Dendritic cell treated with granulocyte-macrophage colony-stimulating factor and Interleukin-4, amounts not matched to agents 40 ng/mL and 50 ng/mL, for 4 days (primary cell): ENCODE data around the gene MACROD1.
A peak's percentile ranks its signal among the peaks of the same experiment; 100 is the strongest.

Experiments used
- H3K27ac Mint-ChIP-seq: one replicate; pipeline ENCODE4 v1.8.0; 2022; ENCODE audit warnings: mild to moderate bottlenecking, mixed read lengths
- H3K27me3 Mint-ChIP-seq: one replicate; pipeline ENCODE4 v1.8.0; 2022; ENCODE audit warnings: mild to moderate bottlenecking, mixed read lengths
- H3K36me3 Mint-ChIP-seq: one replicate; pipeline ENCODE4 v1.8.0; 2022; ENCODE audit warnings: low read depth, mixed read lengths
- H3K4me1 Mint-ChIP-seq: one replicate; pipeline ENCODE4 v1.8.0; 2022; ENCODE audit warnings: low read depth, mixed read lengths
- H3K4me3 Mint-ChIP-seq: one replicate; pipeline ENCODE4 v1.8.0; 2022; ENCODE audit warnings: mild to moderate bottlenecking, moderate library complexity, mixed read lengths
- H3K9me3 Mint-ChIP-seq: one replicate; pipeline ENCODE4 v1.8.0; 2022; ENCODE audit warnings: mixed read lengths
- intact Hi-C: fragments of 100-400 bp; cut with micrococcal nuclease; formaldehyde crosslinking; loops from one replicate; pipeline ENCODE4 v1.15.0; 2022

MACROD1 gene

GRCh38 chr11:64034411-64034811, 131.5 kb downstream of the MACROD1 start:
- intact Hi-C loops: no loop called here
- H3K9me3 Mint-ChIP-seq: no peaks in the 10 kb centered on the region
- peaks cover 77% of the 10 kb centered on the region for H3K27me3 Mint-ChIP-seq
- peaks cover 41% of the 10 kb centered on the region for H3K4me1 Mint-ChIP-seq
- H3K36me3 Mint-ChIP-seq: no peaks in the 10 kb centered on the region
- H3K4me3 Mint-ChIP-seq: peak overlapping the region; percentile 10
- no peak overlapping the region for H3K27ac Mint-ChIP-seq

GRCh38 chr11:64032050-64032449, 133.9 kb downstream of the MACROD1 start:
- Mint-ChIP-seq H3K4me3 (no peak overlapping the region), H3K4me1 (peaks cover 64% of the 10 kb centered on the region), H3K27me3 (peaks cover 58% of the 10 kb centered on the region), H3K27ac (no peak overlapping the region), H3K9me3 (no peaks in the 10 kb centered on the region), H3K36me3 (no peaks in the 10 kb centered on the region)
- intact Hi-C loops: no loop called here

- Mint-ChIP-seq H3K9me3 (no peaks in the 10 kb centered on the region), H3K36me3 (no peaks in the 10 kb centered on the region), H3K27ac (peak overlapping the region; percentile 7), H3K27me3 (peaks cover 52% of the 10 kb centered on the region), H3K4me1 (peaks cover 71% of the 10 kb centered on the region), H3K4me3 (no peak overlapping the region)
- intact Hi-C loops: no loop called here
These were observed 134.9 kb downstream of the MACROD1 start for GRCh38 chr11:64031001-64031400.

- Mint-ChIP-seq H3K4me3 (no peak overlapping the region), H3K9me3 (no peaks in the 10 kb centered on the region), H3K27me3 (peaks cover 45% of the 10 kb centered on the region), H3K27ac (peak overlapping the region; percentile 89), H3K4me1 (peaks cover 72% of the 10 kb centered on the region), H3K36me3 (no peaks in the 10 kb centered on the region)
- intact Hi-C loops: no loop called here
These were observed 136.1 kb downstream of the MACROD1 start for GRCh38 chr11:64029773-64030172.

GRCh38 chr11:64028398-64029115, 137.4 kb downstream of the MACROD1 start:
- Mint-ChIP-seq H3K4me3 (peak overlapping the region; percentile 46), H3K36me3 (no peaks in the 10 kb centered on the region), H3K27ac (peak overlapping the region; percentile 89), H3K9me3 (no peaks in the 10 kb centered on the region), H3K27me3 (peaks cover 34% of the 10 kb centered on the region), H3K4me1 (peaks cover 63% of the 10 kb centered on the region)
- intact Hi-C loops: no loop called here

- H3K4me3 Mint-ChIP-seq: peak overlapping the region; percentile 46
These were observed 138.1 kb downstream of the MACROD1 start for GRCh38 chr11:64027651-64028397.

GRCh38 chr11:64026575-64027205, 139.2 kb downstream of the MACROD1 start:
- Mint-ChIP-seq H3K4me3 (no peak overlapping the region), H3K27me3 (peaks cover 21% of the 10 kb centered on the region), H3K36me3 (no peaks in the 10 kb centered on the region), H3K27ac (peak overlapping the region; percentile 89), H3K4me1 (peaks cover 57% of the 10 kb centered on the region), H3K9me3 (no peaks in the 10 kb centered on the region)
- intact Hi-C loops: loop anchor here (2.0 kb wide), 1 partner anchor 20 kb away; no protein-coding TSS in a partner anchor

More at GRCh38 chr11:64027651-64028397, 138.1 kb downstream of the MACROD1 start:
- intact Hi-C loops: loop anchor here (2.0 kb wide), 1 partner anchor 21 kb away; no protein-coding TSS in a partner anchor
- Mint-ChIP-seq H3K36me3 (no peaks in the 10 kb centered on the region), H3K27ac (peak overlapping the region; percentile 89), H3K27me3 (peaks cover 28% of the 10 kb centered on the region), H3K9me3 (no peaks in the 10 kb centered on the region), H3K4me1 (peaks cover 60% of the 10 kb centered on the region)

- intact Hi-C loops: no loop called here
- Mint-ChIP-seq H3K4me3 (no peak overlapping the region), H3K4me1 (peaks cover 46% of the 10 kb centered on the region), H3K27me3 (peaks cover 21% of the 10 kb centered on the region), H3K36me3 (no peaks in the 10 kb centered on the region), H3K9me3 (no peaks in the 10 kb centered on the region), H3K27ac (no peak overlapping the region)
These were observed 140.7 kb downstream of the MACROD1 start for GRCh38 chr11:64025205-64025604.

GRCh38 chr11:64023712-64024710, 141.9 kb downstream of the MACROD1 start:
- H3K4me1 Mint-ChIP-seq: peaks cover 34% of the 10 kb centered on the region
- H3K27ac Mint-ChIP-seq: peak overlapping the region; percentile 69
- H3K36me3 Mint-ChIP-seq: no peaks in the 10 kb centered on the region
- peaks cover 13% of the 10 kb centered on the region for H3K27me3 Mint-ChIP-seq
- no peak overlapping the region for H3K4me3 Mint-ChIP-seq
- H3K9me3 Mint-ChIP-seq: no peaks in the 10 kb centered on the region
- intact Hi-C loops: no loop called here

- H3K27ac Mint-ChIP-seq: no peak overlapping the region
- H3K4me3 Mint-ChIP-seq: no peak overlapping the region
- no peaks in the 10 kb centered on the region for H3K36me3 Mint-ChIP-seq
- H3K27me3 Mint-ChIP-seq: peaks cover 12% of the 10 kb centered on the region
- H3K4me1 Mint-ChIP-seq: peaks cover 16% of the 10 kb centered on the region
- intact Hi-C loops: no loop called here
- no peaks in the 10 kb centered on the region for H3K9me3 Mint-ChIP-seq
These were observed 143.7 kb downstream of the MACROD1 start for GRCh38 chr11:64022125-64022784.

GRCh38 chr11:64021757-64022093, 144.2 kb downstream of the MACROD1 start:
- no peaks in the 10 kb centered on the region for H3K36me3 Mint-ChIP-seq
- no peak overlapping the region for H3K4me3 Mint-ChIP-seq
- intact Hi-C loops: no loop called here
- H3K9me3 Mint-ChIP-seq: no peaks in the 10 kb centered on the region
- peak overlapping the region; percentile 62 for H3K27ac Mint-ChIP-seq
- H3K27me3 Mint-ChIP-seq: peaks cover 12% of the 10 kb centered on the region
- H3K4me1 Mint-ChIP-seq: peaks cover 11% of the 10 kb centered on the region

- Mint-ChIP-seq H3K9me3 (no peaks in the 10 kb centered on the region), H3K4me1 (peaks cover 7% of the 10 kb centered on the region), H3K36me3 (no peaks in the 10 kb centered on the region), H3K27ac (peak overlapping the region; percentile 62), H3K4me3 (no peak overlapping the region), H3K27me3 (peaks cover 12% of the 10 kb centered on the region)
- intact Hi-C loops: no loop called here
These were observed 144.7 kb downstream of the MACROD1 start for GRCh38 chr11:64020976-64021756.
